GM19023 (cell line): ENCODE results near the gene RANBP3L.
"Not testable (repeated sequence)": the region's sequence is repeated elsewhere in the genome, so short reads cannot be mapped to it uniquely, and the experiment has no call there.

Source experiments
- ATAC-seq: cut with Tn5 transposase; IDR thresholded peaks from one replicate; pipeline ENCODE4 v1.9.1; 2021; ENCODE audit warnings: mild to moderate bottlenecking, moderate library complexity; ENCODE audit not compliant: unreplicated experiment

Gene RANBP3L, protein sequence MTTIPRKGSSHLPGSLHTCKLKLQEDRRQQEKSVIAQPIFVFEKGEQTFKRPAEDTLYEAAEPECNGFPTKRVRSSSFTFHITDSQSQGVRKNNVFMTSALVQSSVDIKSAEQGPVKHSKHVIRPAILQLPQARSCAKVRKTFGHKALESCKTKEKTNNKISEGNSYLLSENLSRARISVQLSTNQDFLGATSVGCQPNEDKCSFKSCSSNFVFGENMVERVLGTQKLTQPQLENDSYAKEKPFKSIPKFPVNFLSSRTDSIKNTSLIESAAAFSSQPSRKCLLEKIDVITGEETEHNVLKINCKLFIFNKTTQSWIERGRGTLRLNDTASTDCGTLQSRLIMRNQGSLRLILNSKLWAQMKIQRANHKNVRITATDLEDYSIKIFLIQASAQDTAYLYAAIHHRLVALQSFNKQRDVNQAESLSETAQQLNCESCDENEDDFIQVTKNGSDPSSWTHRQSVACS

GRCh38 chr5:36301858-36302603, at the start of gene RANBP3L:
Gene RANBP3L, minus strand, starts transcription at chr5:36301902. Its CDS starts 486 bp downstream, at chr5:36301416.
- ATAC-seq = peak; percentile 65

GRCh38 chr5:36346896-36347690, 45.4 kb upstream of the RANBP3L start:
- ATAC-seq = no peak

DNA sequence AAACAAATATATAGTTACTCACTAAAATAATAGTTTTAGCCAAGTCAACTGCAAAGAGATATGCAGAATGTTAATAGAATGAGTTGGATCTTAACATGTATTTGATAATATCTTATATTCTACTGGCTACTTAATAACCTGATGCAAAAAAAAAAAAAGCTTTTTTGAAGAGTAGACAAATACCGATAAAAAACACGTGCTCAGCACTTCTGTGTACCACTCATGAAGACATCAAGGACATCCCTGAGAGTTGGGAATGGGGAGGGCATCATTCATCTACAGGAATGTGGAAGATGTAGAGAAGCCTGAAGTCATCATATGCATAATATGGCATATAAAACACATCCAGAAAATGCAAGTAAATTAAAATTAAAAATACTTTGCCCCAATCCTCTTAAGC, 43.2 kb upstream of the RANBP3L start:
- ATAC-seq = no peak

GRCh38 chr5:36341720-36342119, 40.0 kb upstream of the RANBP3L start:
- ATAC-seq = not testable (repeated sequence)

DNA sequence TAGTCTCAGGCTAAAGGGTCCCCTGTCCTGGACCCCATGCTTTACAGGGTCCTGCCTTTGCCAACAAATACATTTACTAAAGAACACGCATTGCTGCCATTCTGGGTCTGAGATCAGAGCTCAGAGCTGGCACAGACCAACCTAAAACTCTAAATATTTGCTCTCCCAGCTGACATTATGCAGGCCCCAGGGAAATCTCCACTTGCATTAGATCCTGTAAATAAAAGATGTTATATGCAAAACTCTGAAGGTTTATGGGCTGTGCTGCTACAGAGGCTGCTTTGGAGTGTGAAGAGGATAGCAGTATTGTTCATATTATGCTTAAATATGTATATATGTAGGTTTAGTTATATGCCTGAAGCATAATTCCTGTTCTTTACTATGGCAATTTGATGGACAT, 35.9 kb upstream of the RANBP3L start:
- ATAC-seq = no peak

- no peak for ATAC-seq
Measured at GRCh38 chr5:36334315-36334714, 32.6 kb upstream of the RANBP3L start.

- ATAC-seq = not testable (repeated sequence)
Measured at GRCh38 chr5:36332720-36333119, 31.0 kb upstream of the RANBP3L start.

- ATAC-seq = no peak
Measured at GRCh38 chr5:36325196-36325595, 23.5 kb upstream of the RANBP3L start.

GRCh38 chr5:36323926-36324781, 22.5 kb upstream of the RANBP3L start:
- no peak for ATAC-seq

- no peak for ATAC-seq
Measured at GRCh38 chr5:36312953-36313672, 11.4 kb upstream of the RANBP3L start.

- no peak for ATAC-seq
Measured at GRCh38 chr5:36311956-36312355, 10.3 kb upstream of the RANBP3L start.

DNA sequence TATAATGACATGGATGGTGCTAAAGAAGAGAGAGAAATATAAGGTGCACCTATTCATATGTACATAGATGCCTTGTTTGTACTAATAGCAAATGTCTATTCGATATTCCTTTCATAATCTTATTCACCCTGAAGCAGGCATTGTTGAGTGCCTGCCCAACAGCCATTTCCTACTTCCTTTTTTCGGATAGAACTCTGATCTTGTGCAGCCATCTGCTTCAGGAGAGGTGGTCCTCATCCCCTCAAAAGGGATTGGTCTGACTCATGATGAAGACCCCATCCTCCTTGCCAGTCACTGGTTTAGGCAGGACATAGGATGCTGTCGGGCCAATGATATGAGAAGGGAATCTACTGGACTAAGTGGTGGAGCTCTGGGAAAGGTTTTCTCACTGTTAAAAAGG, 8.4 kb upstream of the RANBP3L start:
- ATAC-seq = no peak

DNA sequence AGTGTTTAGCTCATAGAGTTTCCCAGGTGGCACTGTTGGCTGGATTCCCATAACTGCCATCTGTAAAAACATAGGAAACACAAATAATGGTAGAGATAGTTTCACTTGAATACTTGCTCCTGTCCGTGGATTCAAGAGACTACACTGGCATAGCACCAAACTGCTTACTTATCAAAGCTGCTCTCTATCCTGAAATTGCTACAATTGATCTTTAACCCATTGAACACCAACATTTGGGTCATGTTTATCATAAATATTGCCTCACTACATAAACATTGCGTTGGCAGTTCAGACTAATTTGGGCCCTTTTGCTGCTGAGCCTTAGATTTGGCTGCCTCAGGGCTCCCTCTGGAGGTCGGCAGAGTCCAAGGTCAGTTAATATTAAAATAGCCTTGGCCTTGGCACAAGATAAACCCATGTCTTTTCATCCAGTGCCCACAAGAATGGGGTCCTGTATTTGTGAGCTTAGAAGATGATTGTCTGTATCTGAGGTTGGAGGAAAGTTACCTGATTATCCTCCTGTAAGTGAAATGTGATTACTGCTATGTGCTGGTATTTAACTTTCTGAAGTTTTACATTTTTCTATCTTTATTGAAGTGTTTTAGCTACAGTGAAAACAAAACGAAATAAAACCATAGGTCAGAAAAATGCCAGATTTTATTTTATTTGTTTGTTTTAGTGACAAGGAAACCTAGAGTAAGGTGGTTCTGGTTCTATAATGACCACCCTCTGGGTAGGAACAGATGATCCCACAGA, 4.0 kb upstream of the RANBP3L start:
- peak; percentile 84 for ATAC-seq

DNA sequence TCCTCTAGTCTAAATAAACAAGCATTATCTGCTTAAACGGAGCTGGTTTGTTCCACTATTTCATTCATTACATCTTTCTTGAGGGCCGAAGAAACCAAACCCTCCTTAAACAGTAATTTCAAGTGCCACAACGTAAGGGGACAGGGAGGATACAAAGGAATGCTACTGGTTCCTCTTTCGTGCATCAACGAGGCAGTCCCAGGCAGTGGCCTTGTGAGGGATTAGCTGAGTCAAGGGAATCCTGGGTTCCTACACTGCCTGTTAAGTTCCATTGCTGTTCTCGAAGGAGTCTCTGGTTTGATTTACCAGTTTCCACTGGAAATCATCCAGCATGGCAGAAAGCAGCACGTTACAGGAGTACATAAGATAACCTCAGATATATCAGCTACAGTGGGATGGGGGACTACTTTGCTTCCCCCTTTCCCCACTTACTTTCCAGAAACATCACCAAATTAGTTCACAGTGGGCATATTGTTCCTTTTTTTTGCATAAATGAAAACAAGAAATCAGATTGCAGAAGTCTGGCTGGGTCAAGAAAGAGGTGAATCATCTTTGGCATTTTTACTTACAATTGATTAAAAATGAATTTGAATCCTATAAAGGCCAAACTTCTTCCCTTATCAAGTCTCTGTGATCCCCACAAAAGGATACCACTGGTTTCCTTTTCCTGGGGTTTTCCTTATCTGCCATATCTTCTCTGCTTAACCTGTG, 2.5 kb upstream of the RANBP3L start:
- ATAC-seq = no peak

DNA sequence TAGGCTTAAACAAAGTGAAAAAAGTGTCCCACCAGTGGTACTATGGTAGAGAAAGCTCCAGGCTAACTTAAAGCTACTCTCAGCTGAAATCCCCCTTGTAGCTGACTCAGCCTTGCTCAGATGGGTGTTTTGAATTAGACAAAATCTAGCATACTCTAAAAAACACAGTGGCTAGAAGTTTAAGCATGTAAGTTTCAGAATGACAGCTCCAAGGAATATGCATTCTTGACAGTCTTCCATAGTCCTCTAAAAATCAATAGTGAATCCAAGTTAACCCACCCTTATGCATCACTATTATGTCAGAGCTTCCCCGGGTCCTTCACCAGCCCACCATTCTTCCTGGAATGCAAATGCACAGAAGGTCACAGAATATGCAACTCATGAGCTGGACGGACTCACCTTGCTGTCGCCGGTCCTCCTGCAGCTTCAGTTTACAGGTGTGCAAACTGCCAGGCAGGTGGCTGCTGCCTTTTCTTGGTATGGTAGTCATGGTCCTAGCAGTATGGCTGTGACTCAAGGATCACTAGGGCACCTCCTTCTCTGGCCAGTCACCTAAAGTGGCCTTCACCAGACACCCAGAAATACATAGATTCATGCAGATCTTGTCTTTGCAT, 668 bp downstream of the RANBP3L start:
- ATAC-seq = no peak

DNA sequence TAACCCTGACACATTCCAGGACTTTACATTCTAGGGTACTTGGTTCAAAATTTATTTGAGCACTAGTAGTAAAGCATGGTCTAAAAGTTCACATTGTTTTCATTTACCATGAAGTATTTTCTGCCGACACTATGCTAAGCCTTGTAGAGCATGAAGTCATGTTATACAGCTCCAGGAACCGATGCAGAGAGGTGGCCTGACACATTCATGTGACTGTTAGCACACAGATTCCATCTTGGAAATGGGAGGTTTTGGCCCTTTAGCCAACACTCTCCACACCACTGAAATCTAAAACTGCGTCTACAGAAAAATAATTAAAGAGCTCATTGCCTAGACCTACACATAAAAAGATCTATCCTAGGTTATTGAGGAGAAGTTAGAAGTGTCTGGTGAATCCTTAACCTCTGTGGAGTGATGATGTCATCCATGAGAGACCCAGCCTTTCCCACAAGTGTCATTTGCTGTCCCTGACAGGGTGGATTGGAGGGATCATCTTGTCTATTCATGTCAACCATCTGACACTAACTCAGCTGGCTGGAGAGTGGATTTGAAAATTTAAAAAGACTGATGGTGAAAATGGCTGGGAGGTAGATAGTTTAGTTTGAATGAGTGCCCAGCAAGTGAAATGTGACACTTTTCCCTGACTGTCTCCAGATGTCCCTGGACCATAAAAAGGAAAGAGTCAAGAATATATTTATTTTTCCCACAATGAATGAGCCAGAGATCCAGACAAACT, 1.3 kb downstream of the RANBP3L start:
- no peak for ATAC-seq

GRCh38 chr5:36298552-36298951, 3.1 kb downstream of the RANBP3L start:
- ATAC-seq = no peak
